Left ventricle myocardium inferior (tissue), 1 donor: ENCODE measurements around the gene CCDC127. TPM values are rescaled to one million over a fixed set of nuclear protein-coding genes. Genes with fewer than 3 reads are reported as not detected.
A peak's percentile ranks its signal among the peaks of the same experiment; 100 is the strongest.

ENCODE experiments used
- DNase-seq: peaks from one replicate; pipeline ENCODE4 v3.0.0-alpha.2; 2020
- H3K27ac ChIP-seq: fragments of 200-600 bp; replicated peaks from 2 replicates; pipeline ENCODE4 v1.8.0; 2021
- H3K27me3 ChIP-seq: fragments of 200-600 bp; 2 replicates; pipeline ENCODE4 v1.8.0; 2021; ENCODE audit warnings: low read depth
- H3K36me3 ChIP-seq: fragments of 200-600 bp; 2 replicates; pipeline ENCODE4 v1.8.0; 2021
- H3K4me1 ChIP-seq: fragments of 200-600 bp; 2 replicates; pipeline ENCODE4 v1.8.0; 2021
- H3K4me3 ChIP-seq: fragments of 200-600 bp; 2 replicates; pipeline ENCODE4 v1.8.0; 2021; ENCODE audit warnings: mild to moderate bottlenecking, moderate library complexity
- H3K9me3 ChIP-seq: fragments of 200-600 bp; replicated peaks from 2 replicates; pipeline ENCODE4 v1.8.0; 2021
- CTCF ChIP-seq: fragments of 200-600 bp; IDR thresholded peaks from 2 replicates; pipeline ENCODE4 v1.8.0; 2021; ENCODE audit warnings: antibody characterized with exemption, mild to moderate bottlenecking, borderline replicate concordance
- intact Hi-C: fragments of 100-400 bp; cut with micrococcal nuclease; formaldehyde crosslinking; loops from one replicate; pipeline ENCODE4 v1.11.0; 2022
- total RNA-seq: library from RNA; stranded (reverse); fragmentation: NEBNext Ultra II Directional; extraction: Animal tissue kit (Norgen Biotek cat#: 25700); gene quantifications from one replicate; pipeline ENCODE4 v1.2.1, GENCODE V29; 2021
- donor health status: DM: no; HTN: yes; CAD: no; lungs with severe emphysema.

Gene CCDC127
- total RNA-seq, 1 donor from 2014 or later = 7.9 TPM

DNA sequence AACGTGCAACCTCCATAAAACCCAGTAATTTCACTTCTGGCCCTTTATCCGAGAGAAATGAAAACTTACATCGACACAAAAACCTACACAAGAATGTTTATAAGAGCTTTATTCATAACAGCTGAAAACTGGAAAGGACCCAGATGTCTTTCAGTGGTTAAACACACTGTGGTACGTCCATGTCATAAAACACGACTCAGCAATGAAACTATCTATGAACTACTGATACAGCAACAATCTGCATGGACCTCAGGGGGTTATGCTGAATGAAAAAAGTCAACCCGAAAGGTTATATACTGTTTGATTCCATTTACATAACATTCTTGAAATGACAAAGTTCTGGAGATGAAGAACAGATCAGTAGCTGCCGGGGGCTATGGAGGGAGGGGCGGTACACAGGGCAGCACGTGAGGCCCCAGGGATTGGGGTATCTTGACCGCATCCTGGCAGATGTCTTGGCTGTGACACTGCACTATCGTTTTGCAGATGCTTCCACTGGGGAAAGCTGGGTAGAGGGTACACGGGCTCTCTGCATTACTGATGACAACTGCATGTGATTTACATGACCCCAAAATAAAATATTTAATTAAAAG is 4.1 kb downstream of the CCDC127 start:
- Histone ChIP-seq H3K4me1 (peaks cover 30% of the 10 kb centered on the region), H3K36me3 (peaks cover 16% of the 10 kb centered on the region), H3K27me3 (no peaks in the 10 kb centered on the region), H3K4me3 (no peak overlapping the region), H3K9me3 (no peaks in the 10 kb centered on the region), H3K27ac (no peak overlapping the region)
- no peak for TF ChIP-seq CTCF
- no peak for DNase-seq
- intact Hi-C loops = no loop called here

DNA sequence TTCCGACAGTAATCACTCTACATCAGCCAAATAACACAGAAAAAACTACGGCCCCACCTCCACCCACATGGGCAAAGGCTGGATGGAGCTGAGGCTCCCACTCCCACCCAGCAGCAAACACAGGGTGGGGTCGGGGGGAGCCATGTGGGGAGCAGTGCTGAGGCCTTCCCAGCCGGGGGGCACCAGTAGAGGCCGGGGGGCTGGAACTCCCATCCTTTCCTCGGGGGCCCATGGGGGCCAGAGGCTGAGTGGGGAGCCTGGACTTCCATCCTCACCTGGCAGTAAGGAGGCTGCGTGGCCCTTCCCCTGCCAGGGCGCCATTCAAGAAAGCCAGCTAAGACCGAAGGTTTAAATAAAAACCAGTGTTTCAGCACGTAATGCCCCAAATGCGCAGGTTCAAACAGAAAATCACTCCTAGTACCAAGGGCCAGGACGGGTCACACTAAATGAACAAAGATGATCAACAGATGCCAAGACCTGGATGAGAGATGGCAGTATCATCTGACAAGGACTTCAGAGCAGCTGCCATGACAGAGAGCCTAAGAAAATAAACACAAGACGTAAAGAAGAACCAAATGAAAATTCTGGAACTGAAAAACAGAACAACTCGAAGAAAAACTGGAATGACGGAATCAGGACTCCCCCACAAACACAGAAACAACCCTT is 9.4 kb downstream of the CCDC127 start:
- no peak overlapping the region for H3K4me3 ChIP-seq
- no peak for DNase-seq
- peak overlapping the region; percentile 72 for H3K27ac ChIP-seq
- peaks cover 37% of the 10 kb centered on the region for H3K4me1 ChIP-seq
- no peaks in the 10 kb centered on the region for H3K9me3 ChIP-seq
- no peak for TF ChIP-seq CTCF
- intact Hi-C loops = no loop called here
- peaks cover 24% of the 10 kb centered on the region for H3K36me3 ChIP-seq
- no peaks in the 10 kb centered on the region for H3K27me3 ChIP-seq

DNA sequence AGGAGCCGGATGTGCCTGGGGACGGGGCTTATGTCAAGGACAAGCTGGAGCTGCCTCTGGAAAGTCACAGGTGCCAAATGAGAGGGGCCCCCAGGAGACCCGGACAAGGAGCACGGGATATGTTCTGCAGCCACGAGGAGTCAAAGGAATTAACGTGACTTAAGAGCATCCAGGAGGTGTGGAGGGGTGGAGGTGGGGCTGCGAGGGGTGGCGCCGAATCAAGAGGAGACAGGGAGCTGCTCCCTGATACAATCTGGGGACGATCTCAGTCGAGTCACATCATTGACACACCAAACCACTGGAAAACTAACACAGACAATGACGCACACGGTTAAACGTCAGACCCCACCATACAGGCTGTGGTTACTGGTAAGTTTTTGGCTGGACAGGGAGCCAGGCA is 10.4 kb downstream of the CCDC127 start:
- no peak for DNase-seq
- peak overlapping the region; percentile 72 for H3K27ac ChIP-seq
- no peaks in the 10 kb centered on the region for H3K27me3 ChIP-seq
- peaks cover 26% of the 10 kb centered on the region for H3K36me3 ChIP-seq
- no peaks in the 10 kb centered on the region for H3K9me3 ChIP-seq
- intact Hi-C loops = no loop called here
- H3K4me3 ChIP-seq = no peak overlapping the region
- peaks cover 37% of the 10 kb centered on the region for H3K4me1 ChIP-seq
- no peak for TF ChIP-seq CTCF

DNA sequence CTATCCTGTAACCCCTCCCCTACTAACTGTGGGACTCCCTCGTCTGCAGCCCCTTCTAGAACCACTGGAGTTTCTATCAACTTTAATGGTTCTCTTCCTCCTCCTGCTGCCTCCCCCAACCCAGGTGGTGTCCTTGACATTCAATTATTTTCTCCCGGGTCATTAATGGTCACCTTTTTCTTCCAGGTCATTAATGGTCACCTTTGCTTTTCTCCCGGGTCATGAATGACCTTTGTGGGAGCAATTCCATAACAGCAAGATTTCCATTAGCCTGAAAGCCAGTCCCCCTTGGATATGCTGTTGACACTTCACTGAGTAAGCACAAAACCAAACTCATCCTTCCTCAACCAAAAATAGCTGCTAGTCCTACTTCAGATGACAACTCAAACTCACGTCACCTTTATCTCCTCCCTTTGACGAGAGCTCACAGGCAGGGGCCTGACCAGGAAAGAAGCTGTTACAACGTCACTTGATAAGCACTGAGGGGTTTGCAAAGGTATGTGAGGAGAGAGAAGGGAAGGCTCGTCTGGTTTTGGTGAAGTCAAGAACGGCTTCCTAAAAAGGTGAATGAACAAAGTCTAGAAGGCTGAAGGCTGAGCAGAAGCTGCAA is 10.9 kb downstream of the CCDC127 start:
- Histone ChIP-seq H3K9me3 (no peaks in the 10 kb centered on the region), H3K27me3 (no peaks in the 10 kb centered on the region), H3K27ac (peak overlapping the region; percentile 72), H3K4me1 (peaks cover 37% of the 10 kb centered on the region), H3K36me3 (peaks cover 26% of the 10 kb centered on the region), H3K4me3 (no peak overlapping the region)
- intact Hi-C loops = no loop called here
- TF ChIP-seq CTCF = no peak
- DNase-seq = no peak

DNA sequence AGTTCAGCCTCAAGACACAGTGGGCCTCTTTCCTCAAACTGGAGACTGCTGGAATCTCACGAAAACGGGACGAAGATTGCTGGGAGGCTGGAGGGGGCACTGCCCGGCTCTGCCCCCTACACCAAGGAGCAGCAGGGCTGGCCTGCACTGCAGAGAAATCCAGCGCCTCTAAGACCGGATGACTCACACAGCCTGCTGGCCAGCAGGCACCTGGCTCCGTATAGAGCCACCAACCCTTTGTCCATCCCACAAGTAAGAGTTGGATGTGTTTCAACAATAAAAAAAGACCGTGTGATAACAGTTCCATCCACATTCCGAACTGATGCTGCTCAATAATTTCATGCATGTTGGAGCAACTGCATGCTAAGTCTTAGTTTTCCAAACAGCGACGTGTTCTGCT is 11.5 kb downstream of the CCDC127 start:
- Histone ChIP-seq H3K27ac (peak overlapping the region; percentile 72), H3K4me3 (peak overlapping the region; percentile 16), H3K27me3 (no peaks in the 10 kb centered on the region), H3K36me3 (peaks cover 26% of the 10 kb centered on the region), H3K4me1 (peaks cover 38% of the 10 kb centered on the region), H3K9me3 (no peaks in the 10 kb centered on the region)
- no peak for DNase-seq
- intact Hi-C loops = no loop called here
- TF ChIP-seq CTCF = no peak
